ENCODE results near the gene VLDLR. TPM values are rescaled to one million over a fixed set of nuclear protein-coding genes. Genes with fewer than 3 reads are reported as not detected.

The VLDLR gene
- total and polyA plus RNA-seq, 8 donors = 2.1 to 110 (median 6.7) TPM

- Histone ChIP-seq H3K9me3 (no peaks in the 10 kb centered on the region), H3K27me3 (no peaks in the 10 kb centered on the region), H3K36me3 (no peaks in the 10 kb centered on the region), H3K27ac (no peak overlapping the region), H3K4me1 (peaks cover 0 to 7% (median 3%) of the 10 kb centered on the region in 4 donors), H3K4me3 (no peak overlapping the region)
- TF ChIP-seq POLR2AphosphoS5 (IDR thresholded peaks at IDR 0.05) (no peak), POLR2A (IDR thresholded peaks at IDR 0.05) (no peak), EP300 (IDR thresholded peaks at IDR 0.05) (no peak)
- TF ChIP-seq, protein P1, sequence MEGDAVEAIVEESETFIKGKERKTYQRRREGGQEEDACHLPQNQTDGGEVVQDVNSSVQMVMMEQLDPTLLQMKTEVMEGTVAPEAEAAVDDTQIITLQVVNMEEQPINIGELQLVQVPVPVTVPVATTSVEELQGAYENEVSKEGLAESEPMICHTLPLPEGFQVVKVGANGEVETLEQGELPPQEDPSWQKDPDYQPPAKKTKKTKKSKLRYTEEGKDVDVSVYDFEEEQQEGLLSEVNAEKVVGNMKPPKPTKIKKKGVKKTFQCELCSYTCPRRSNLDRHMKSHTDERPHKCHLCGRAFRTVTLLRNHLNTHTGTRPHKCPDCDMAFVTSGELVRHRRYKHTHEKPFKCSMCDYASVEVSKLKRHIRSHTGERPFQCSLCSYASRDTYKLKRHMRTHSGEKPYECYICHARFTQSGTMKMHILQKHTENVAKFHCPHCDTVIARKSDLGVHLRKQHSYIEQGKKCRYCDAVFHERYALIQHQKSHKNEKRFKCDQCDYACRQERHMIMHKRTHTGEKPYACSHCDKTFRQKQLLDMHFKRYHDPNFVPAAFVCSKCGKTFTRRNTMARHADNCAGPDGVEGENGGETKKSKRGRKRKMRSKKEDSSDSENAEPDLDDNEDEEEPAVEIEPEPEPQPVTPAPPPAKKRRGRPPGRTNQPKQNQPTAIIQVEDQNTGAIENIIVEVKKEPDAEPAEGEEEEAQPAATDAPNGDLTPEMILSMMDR (IDR thresholded peaks at IDR 0.05) = no peak
- intact Hi-C loops (cut with DNase I; ENCODE audit: low total_unique reads) = no loop called here
- no peak for DNase-seq
- WGBS, 5 donors = 63 to 91% (median 76%) methylated on average over 2 of the region's 2 CpGs
These were observed 18.0 kb upstream of the VLDLR start for GRCh38 chr9:2603621-2604020.

- peaks cover 0 to 7% (median 3%) of the 10 kb centered on the region in 4 donors for H3K4me1 ChIP-seq
- no peak overlapping the region for H3K27ac ChIP-seq
- no peak for DNase-seq
- 92 to 99% (median 98%) methylated on average over 3 of the region's 3 CpGs for WGBS, 5 donors
- TF ChIP-seq, protein P1 (IDR thresholded peaks at IDR 0.05) = no peak
- TF ChIP-seq POLR2AphosphoS5 (IDR thresholded peaks at IDR 0.05) (no peak), EP300 (IDR thresholded peaks at IDR 0.05) (no peak), POLR2A (IDR thresholded peaks at IDR 0.05) (no peak)
- intact Hi-C loops (cut with DNase I; ENCODE audit: low total_unique reads) = no loop called here
- no peak overlapping the region for H3K4me3 ChIP-seq
- H3K9me3 ChIP-seq = no peaks in the 10 kb centered on the region
- no peaks in the 10 kb centered on the region for H3K27me3 ChIP-seq
- H3K36me3 ChIP-seq = no peaks in the 10 kb centered on the region
These were observed 16.3 kb upstream of the VLDLR start for GRCh38 chr9:2605246-2605645.

DNA sequence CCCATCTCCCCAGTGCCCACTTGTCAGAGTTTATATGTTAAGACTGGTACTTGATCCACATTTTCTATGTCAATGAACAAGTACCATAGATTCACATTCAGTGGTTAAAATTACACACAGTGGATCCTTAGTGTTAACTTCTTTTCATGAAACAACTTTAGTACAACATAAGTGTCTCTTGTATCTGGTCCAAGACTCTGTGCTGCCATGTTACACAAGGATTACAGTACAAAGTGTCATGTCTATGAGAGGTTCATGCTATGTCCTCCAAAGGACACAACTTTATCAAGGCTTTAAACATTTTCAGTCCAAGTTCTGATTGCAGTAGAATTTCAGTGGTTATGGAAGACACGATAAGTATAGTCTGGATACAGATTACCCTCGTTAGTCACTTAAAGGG, 13.3 kb upstream of the VLDLR start:
- no peaks in the 10 kb centered on the region for H3K27me3 ChIP-seq
- intact Hi-C loops (cut with DNase I; ENCODE audit: low total_unique reads) = no loop called here
- H3K4me1 ChIP-seq = no peaks in the 10 kb centered on the region
- TF ChIP-seq, protein P1 (IDR thresholded peaks at IDR 0.05) = no peak
- 83 to 88% (median 85%) methylated on average over 2 of the region's 2 CpGs for WGBS, 5 donors
- no peak overlapping the region for H3K27ac ChIP-seq
- no peak for DNase-seq
- no peaks in the 10 kb centered on the region for H3K9me3 ChIP-seq
- no peaks in the 10 kb centered on the region for H3K36me3 ChIP-seq
- no peak overlapping the region for H3K4me3 ChIP-seq

- 79 to 92% (median 82%) methylated on average over 2 of the region's 2 CpGs for WGBS, 5 donors
These were observed 10.6 kb upstream of the VLDLR start for GRCh38 chr9:2610985-2611384.

More at GRCh38 chr9:2610985-2611384, 10.6 kb upstream of the VLDLR start:
- Histone ChIP-seq H3K27ac (no peak overlapping the region), H3K36me3 (no peaks in the 10 kb centered on the region), H3K9me3 (no peaks in the 10 kb centered on the region), H3K4me3 (no peak overlapping the region), H3K27me3 (no peaks in the 10 kb centered on the region), H3K4me1 (no peaks in the 10 kb centered on the region)
- intact Hi-C loops (cut with DNase I; ENCODE audit: low total_unique reads) = no loop called here
- TF ChIP-seq EP300 (IDR thresholded peaks at IDR 0.05) (no peak), POLR2AphosphoS5 (IDR thresholded peaks at IDR 0.05) (no peak), POLR2A (IDR thresholded peaks at IDR 0.05) (no peak)
- TF ChIP-seq, protein P1 (IDR thresholded peaks at IDR 0.05) = no peak
- DNase-seq = no peak
